ENCODE measurements around the gene NEUROG2. TPM values are rescaled to one million over a fixed set of nuclear protein-coding genes. Genes with fewer than 3 reads are reported as not detected.
A peak's percentile ranks its signal among the peaks of the same experiment; 100 is the strongest.

The NEUROG2 gene
- total RNA-seq, 1 experiment from 2014 or later = 0.12 TPM

DNA sequence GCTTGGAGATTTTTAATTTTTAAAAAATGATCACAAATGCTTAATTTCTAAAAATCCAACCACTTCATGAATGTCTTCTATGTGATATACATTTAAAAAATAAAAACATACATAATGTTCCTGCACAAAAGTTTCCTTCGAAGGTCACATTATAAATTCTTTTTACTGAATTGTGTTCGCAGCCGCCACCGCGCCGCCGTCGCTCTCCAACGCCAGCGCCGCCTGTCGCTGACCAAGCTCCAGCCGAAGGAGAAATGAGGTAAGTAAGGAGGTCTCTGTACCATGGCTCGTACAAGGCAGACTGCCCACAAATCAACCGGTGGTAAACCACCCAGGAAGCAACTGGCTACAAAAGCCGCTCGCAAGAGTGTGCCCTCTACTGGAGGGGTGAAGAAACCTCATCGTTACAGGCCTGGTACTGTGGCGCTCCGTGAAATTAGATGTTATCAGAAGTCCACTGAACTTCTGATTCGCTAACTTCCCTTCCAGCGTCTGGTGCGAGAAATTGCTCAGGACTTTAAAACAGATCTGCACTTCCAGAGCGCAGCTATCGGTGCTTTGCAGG, 48.8 kb upstream of the NEUROG2 start:
- ChIA-PET POLR2A (no interaction called here), CTCF (no interaction called here), RAD21 (ENCODE audit: low non-redundant PET in 1 of 2, low total read pairs in 2 of 2, uncharacterized antibody in 2 of 2, unreplicated experiment in 2 of 2) (no interaction called here)
- Histone ChIP-seq H3K36me3 (ENCODE audit: control insufficient read depth in 1 of 2, insufficient read depth in 2 of 2, low read length in 2 of 2) (no peaks in the 10 kb centered on the region), H3K9ac (ENCODE audit: low read length) (no peak overlapping the region), H2AFZ (ENCODE audit: low read depth, low read length, poor library complexity, severe bottlenecking) (no peak overlapping the region), H3K9me2 (ENCODE audit: insufficient read depth) (no peaks in the 10 kb centered on the region), H3K4me1 (ENCODE audit: control insufficient read depth in 1 of 2, insufficient read depth in 2 of 2, low read length in 2 of 2) (no peaks in the 10 kb centered on the region), H3K79me2 (ENCODE audit: insufficient read depth, low read length) (no peaks in the 10 kb centered on the region), H3K4me3 (replicated peaks in 1 of 2; ENCODE audit: low read depth in 1 of 2, low read length in 2 of 2) (no peak overlapping the region), H4K20me1 (ENCODE audit: insufficient read depth) (no peaks in the 10 kb centered on the region), H3K4me2 (ENCODE audit: low read length) (no peak overlapping the region), H3K27ac (ENCODE audit: low read depth, low read length) (no peak overlapping the region), H3K27me3 (ENCODE audit: insufficient read depth, low read length) (no peaks in the 10 kb centered on the region), H3K9me3 (ENCODE audit: control insufficient read depth in 1 of 2, insufficient read depth in 1 of 2, low read depth in 1 of 2, low read length in 2 of 2) (no peaks in the 10 kb centered on the region)
- intact Hi-C loops (cut with micrococcal nuclease) = no loop called here
- no peak for ATAC-seq
- BruUV-seq (replicated peaks) = no TSS peak
- DNase-seq (ENCODE audit: low read depth, low spot score) = no peak
- no peak for TF ChIP-seq YY1 (IDR thresholded peaks at IDR 0.05; ENCODE audit: extremely low read depth, insufficient replicate concordance, low read depth, low read length)
- TF ChIP-seq SIN3A (IDR thresholded peaks at IDR 0.05; ENCODE audit: low read depth) = no peak
- TF ChIP-seq SP1 (IDR thresholded peaks at IDR 0.05; ENCODE audit: low read depth) = no peak
- TF ChIP-seq, protein P1, sequence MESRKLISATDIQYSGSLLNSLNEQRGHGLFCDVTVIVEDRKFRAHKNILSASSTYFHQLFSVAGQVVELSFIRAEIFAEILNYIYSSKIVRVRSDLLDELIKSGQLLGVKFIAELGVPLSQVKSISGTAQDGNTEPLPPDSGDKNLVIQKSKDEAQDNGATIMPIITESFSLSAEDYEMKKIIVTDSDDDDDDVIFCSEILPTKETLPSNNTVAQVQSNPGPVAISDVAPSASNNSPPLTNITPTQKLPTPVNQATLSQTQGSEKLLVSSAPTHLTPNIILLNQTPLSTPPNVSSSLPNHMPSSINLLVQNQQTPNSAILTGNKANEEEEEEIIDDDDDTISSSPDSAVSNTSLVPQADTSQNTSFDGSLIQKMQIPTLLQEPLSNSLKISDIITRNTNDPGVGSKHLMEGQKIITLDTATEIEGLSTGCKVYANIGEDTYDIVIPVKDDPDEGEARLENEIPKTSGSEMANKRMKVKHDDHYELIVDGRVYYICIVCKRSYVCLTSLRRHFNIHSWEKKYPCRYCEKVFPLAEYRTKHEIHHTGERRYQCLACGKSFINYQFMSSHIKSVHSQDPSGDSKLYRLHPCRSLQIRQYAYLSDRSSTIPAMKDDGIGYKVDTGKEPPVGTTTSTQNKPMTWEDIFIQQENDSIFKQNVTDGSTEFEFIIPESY (IDR thresholded peaks at IDR 0.05; ENCODE audit: extremely low read depth, insufficient replicate concordance, low read length) = no peak
- TF ChIP-seq ELF1 (IDR thresholded peaks at IDR 0.05; ENCODE audit: borderline replicate concordance, low read depth) = no peak
- TF ChIP-seq RAD21 (IDR thresholded peaks at IDR 0.05; ENCODE audit: low read depth) = no peak
- peak; percentile 3 to 53 (median 43); a peak in 4 of 6 replicates for TF ChIP-seq CTCF (IDR thresholded peaks at IDR 0.05 in 2 of 3, conservative IDR thresholded peaks at IDR 0.05 in 1 of 3; ENCODE audit: borderline replicate concordance in 1 of 3, insufficient read depth in 1 of 3, low read depth in 2 of 3, low read length in 2 of 3)
